ENCODE results near the gene EDC3.

EDC3 gene

DNA sequence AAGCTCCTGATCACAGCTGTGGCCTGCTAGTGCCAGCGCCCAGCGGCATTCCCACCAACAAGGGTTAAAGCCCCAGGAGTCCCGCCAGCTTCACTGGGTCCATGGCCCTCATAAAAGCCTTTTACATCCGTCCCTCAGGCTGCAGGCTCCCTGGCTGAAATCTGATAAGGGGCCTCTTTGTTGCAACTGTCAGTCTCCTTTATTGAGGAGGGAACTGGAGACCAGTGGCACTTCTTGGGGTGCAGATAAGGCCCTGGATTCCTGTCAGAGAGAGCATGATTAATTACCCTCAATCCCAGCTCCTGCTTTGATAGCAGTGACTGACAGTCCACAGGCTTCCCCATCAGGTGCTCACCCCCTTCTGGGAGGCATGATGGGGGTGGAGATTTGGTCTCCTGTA is 111.0 kb downstream of the EDC3 start:
- DNase-seq (ENCODE audit: insufficient read length) (no peak), FAIRE-seq (no peak)
- no peak for TF ChIP-seq POLR2AphosphoS5 (IDR thresholded peaks at IDR 0.05; ENCODE audit: low read depth, low read length)
- TF ChIP-seq TAF1 (IDR thresholded peaks at IDR 0.05; ENCODE audit: borderline replicate concordance, low read depth, low read length): no peak
- TF ChIP-seq POLR2A (IDR thresholded peaks at IDR 0.05; ENCODE audit: low read depth, low read length): no peak

DNA sequence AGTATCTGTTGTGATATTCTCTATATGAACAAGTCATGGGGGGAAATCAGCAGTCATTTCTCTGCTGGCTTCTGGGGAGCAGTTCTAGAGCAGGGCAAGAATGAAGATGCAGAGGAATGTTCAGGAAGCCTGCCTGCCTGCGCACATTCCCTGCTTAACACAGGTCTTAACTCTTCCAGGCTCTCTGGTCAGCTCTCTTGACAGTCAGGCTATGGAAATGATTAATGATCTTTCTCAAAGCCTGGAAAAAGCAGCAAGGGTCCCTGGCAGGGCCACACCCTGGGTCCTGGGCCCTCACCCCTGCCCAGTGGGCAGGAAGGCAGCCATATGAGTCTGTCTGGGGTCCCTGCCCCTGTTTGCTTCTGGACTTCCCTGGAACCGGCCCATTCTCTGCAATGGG is 111.6 kb downstream of the EDC3 start:
- no peak for DNase-seq (ENCODE audit: insufficient read length)
- no peak for TF ChIP-seq POLR2AphosphoS5 (IDR thresholded peaks at IDR 0.05; ENCODE audit: low read depth, low read length)
- TF ChIP-seq TAF1 (IDR thresholded peaks at IDR 0.05; ENCODE audit: borderline replicate concordance, low read depth, low read length): no peak
- no peak for TF ChIP-seq POLR2A (IDR thresholded peaks at IDR 0.05; ENCODE audit: low read depth, low read length)
- no peak for FAIRE-seq

All from GM12892 (cell line).